Transverse colon (tissue), 4 donors: ENCODE results near the gene SNORC. TPM values are rescaled to one million over a fixed set of nuclear protein-coding genes. Genes with fewer than 3 reads are reported as not detected.

ENCODE experiments used
- DNase-seq: peaks from one replicate; pipeline ENCODE4 v3.0.0-alpha.2; 2019
- H3K27ac ChIP-seq, 4 donors: fragments of 200-600 bp; sonication (generic); 2 replicates each; pipeline ENCODE4 v1.5.1; 2016 to 2018; ENCODE audit warnings: inconsistent platforms in 4 of 4
- H3K27me3 ChIP-seq: fragments of 200-600 bp; sonication (generic); 2 replicates; pipeline ENCODE4 v1.5.1; 2017; ENCODE audit warnings: inconsistent platforms
- H3K36me3 ChIP-seq, 4 donors: fragments of 200-600 bp; sonication (generic); 2 replicates each; pipeline ENCODE4 v1.5.1; 2017 to 2019; ENCODE audit warnings: inconsistent platforms in 4 of 4
- H3K4me1 ChIP-seq, 4 donors: fragments of 200-600 bp; sonication (generic); 2 replicates each; pipeline ENCODE4 v1.5.1; 2017 to 2020; ENCODE audit warnings: inconsistent platforms in 4 of 4
- H3K4me3 ChIP-seq, 4 donors: fragments of 200-600 bp; sonication (generic); 1 replicate in 1 of 4; 2 replicates in 3 of 4; pipeline versions ENCODE4 v1.5.1 to v1.6.1; 2017 to 2019; ENCODE audit warnings: inconsistent platforms in 4 of 4
- H3K9me3 ChIP-seq, 2 donors: fragments of 200-600 bp; sonication (generic); 2 replicates each; pipeline ENCODE4 v1.5.1; 2017 to 2019; ENCODE audit warnings: inconsistent platforms in 2 of 2
- CTCF ChIP-seq, 5 experiments: fragments of 200-600 bp in 3 of 5; fragments of 450-650 bp in 2 of 5; sonication (generic) in 3 of 5; IDR thresholded peaks; 1 replicate in 2 of 5; 2 replicates in 3 of 5; pipeline ENCODE4 v1.5.1; 2016 to 2017; ENCODE audit warnings: antibody characterized with exemption in 5 of 5, inconsistent platforms in 3 of 5, mild to moderate bottlenecking in 2 of 5, moderate library complexity in 1 of 5
- EP300 ChIP-seq: sonication (generic); formaldehyde crosslinking; IDR thresholded peaks from one replicate; pipeline ENCODE4 v1.6.1; 2017; ENCODE audit warnings: antibody characterized with exemption, low read depth
- POLR2A ChIP-seq: fragments of 450-650 bp; IDR thresholded peaks from one replicate; pipeline ENCODE4 v1.6.1; 2016; ENCODE audit warnings: antibody characterized with exemption, mild to moderate bottlenecking, moderate library complexity
- POLR2AphosphoS5 ChIP-seq, 3 donors: sonication (generic); formaldehyde crosslinking; IDR thresholded peaks; one replicate each; pipeline ENCODE4 v1.6.1; 2016; ENCODE audit warnings: antibody characterized with exemption in 3 of 3
- WGBS, 2 donors: methylation state at CpG; one replicate each; pipeline ENCODE4 v1.1.5; 2018; ENCODE audit warnings: low coverage in 1 of 2; 5-methylcytosine and 5-hydroxymethylcytosine counted together
- in situ Hi-C, 4 donors: fragments of 200-750 bp; cut with MboI; loops; one replicate each; pipeline versions ENCODE4 v1.15.0 to v1.15.1; 2017; ENCODE audit warnings: low sequenced_read_pairs in 3 of 4, low pct_ligation_motif_present in 1 of 4, low pct_unique_long_range_greater_than_20kb in 1 of 4
- intact Hi-C: fragments of 100-400 bp; cut with DNase I; formaldehyde crosslinking; loops from one replicate; pipeline ENCODE4 v1.15.1; 2023; ENCODE audit warnings: low total_unique reads
- total RNA-seq, 4 donors: library from RNA; depleted of rRNA; stranded (reverse); fragments of >200 nt; gene quantifications; one replicate each; pipeline ENCODE4 v1.1.0, GENCODE V29; 2016

SNORC gene
- total RNA-seq, 4 donors from 2014 or later, result 13.9 to 45.6 (median 17.2) TPM

GRCh38 chr2:232861353-232861752 is 8.7 kb upstream of the SNORC start:
- H3K27ac ChIP-seq, result no peak overlapping the region
- H3K27me3 ChIP-seq, result no peaks in the 10 kb centered on the region
- H3K4me3 ChIP-seq, result no peak overlapping the region
- peaks cover 0 to 17% (median 8%) of the 10 kb centered on the region in 4 donors for H3K4me1 ChIP-seq
- no peak for DNase-seq
- TF ChIP-seq EP300, result no peak
- no peak for TF ChIP-seq POLR2AphosphoS5 (IDR thresholded peaks at IDR 0.05)
- TF ChIP-seq CTCF (IDR thresholded peaks at IDR 0.05), result no peak
- no peak for TF ChIP-seq POLR2A
- intact Hi-C loops, result no loop called here
- in situ Hi-C loops, result loop anchor here in 3 of 4 donors (25.0 kb wide), 2 partner anchors 176 to 401 kb away; partner anchors contain the start of genes ATG16L1 (in 3 of the 3) and NEU2 (in 1 of the 3)
- peaks cover 0 to 26% (median 12%) of the 10 kb centered on the region in 4 donors for H3K36me3 ChIP-seq
- no peaks in the 10 kb centered on the region for H3K9me3 ChIP-seq
- WGBS, 2 donors, result 99 to 100% methylated on average over 1 to 5 of the region's 5 CpGs

- Histone ChIP-seq H3K36me3 (peaks cover 0 to under 1% (median 0%) of the 10 kb centered on the region in 4 donors), H3K9me3 (no peaks in the 10 kb centered on the region), H3K27ac (no peak overlapping the region), H3K4me1 (peaks cover 0 to 10% (median 6%) of the 10 kb centered on the region in 4 donors), H3K27me3 (no peaks in the 10 kb centered on the region), H3K4me3 (no peak overlapping the region)
- intact Hi-C loops, result no loop called here
- in situ Hi-C loops, result loop anchor here in 3 of 4 donors (25.0 kb wide), 2 partner anchors 173 to 398 kb away; partner anchors contain the start of genes ATG16L1 (in 3 of the 3) and NEU2 (in 1 of the 3)
- TF ChIP-seq EP300 (no peak), POLR2AphosphoS5 (IDR thresholded peaks at IDR 0.05) (no peak), CTCF (IDR thresholded peaks at IDR 0.05) (no peak), POLR2A (no peak)
- 95 to 100% methylated on average over 2 of the region's 2 CpGs for WGBS, 2 donors
- DNase-seq, result no peak
Measured at GRCh38 chr2:232863996-232864395, 6.1 kb upstream of the SNORC start.

DNA sequence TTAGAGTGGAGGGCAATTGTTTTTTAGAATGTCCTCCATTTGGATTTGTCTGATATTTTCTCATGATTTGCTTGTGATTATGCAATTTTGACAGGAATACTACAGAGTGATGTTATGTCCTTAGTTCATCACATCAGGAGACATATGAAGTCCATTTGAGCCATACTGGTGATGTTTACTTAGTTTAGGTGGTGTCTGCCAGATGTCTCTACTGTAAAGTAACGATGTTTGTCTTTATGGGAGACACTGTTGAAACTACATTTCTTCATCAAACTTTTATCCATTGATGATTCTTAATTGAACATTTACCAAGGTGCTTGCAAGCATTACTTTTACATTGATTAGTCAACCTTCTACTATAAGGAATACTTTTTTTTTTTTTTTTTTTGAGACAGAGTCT is 4.9 kb upstream of the SNORC start:
- in situ Hi-C loops, result loop anchor here in 3 of 4 donors (25.0 kb wide), 2 partner anchors 172 to 397 kb away; partner anchors contain the start of genes ATG16L1 (in 3 of the 3) and NEU2 (in 1 of the 3)
- 42 to 66% methylated on average over 1 of the region's 1 CpG for WGBS, 2 donors
- intact Hi-C loops, result no loop called here

GRCh38 chr2:232866104-232866503 is 4.0 kb upstream of the SNORC start:
- no peak for DNase-seq
- intact Hi-C loops, result no loop called here
- 76 to 78% methylated on average over 3 to 4 of the region's 4 CpGs for WGBS, 2 donors
- peak overlapping the region in 2 of 4 donors; percentile 15 to 58 for H3K27ac ChIP-seq
- in situ Hi-C loops, result loop anchor here in 3 of 4 donors (25.0 kb wide), 2 partner anchors 171 to 396 kb away; partner anchors contain the start of genes ATG16L1 (in 3 of the 3) and NEU2 (in 1 of the 3)
- no peaks in the 10 kb centered on the region for H3K27me3 ChIP-seq
- H3K9me3 ChIP-seq, result no peaks in the 10 kb centered on the region
- H3K4me1 ChIP-seq, result peaks cover 0 to 10% (median 6%) of the 10 kb centered on the region in 4 donors
- no peaks in the 10 kb centered on the region for H3K36me3 ChIP-seq
- H3K4me3 ChIP-seq, result no peak overlapping the region
- TF ChIP-seq CTCF (IDR thresholded peaks at IDR 0.05) (no peak), EP300 (no peak), POLR2A (no peak), POLR2AphosphoS5 (IDR thresholded peaks at IDR 0.05) (no peak)

More for the DNA sequence above, 4.9 kb upstream of the SNORC start:
- Histone ChIP-seq H3K36me3 (no peaks in the 10 kb centered on the region), H3K27me3 (no peaks in the 10 kb centered on the region), H3K4me1 (peaks cover 0 to 10% (median 6%) of the 10 kb centered on the region in 4 donors), H3K9me3 (no peaks in the 10 kb centered on the region), H3K4me3 (no peak overlapping the region), H3K27ac (peak overlapping the region in 1 of 4 donors; percentile 5)
- no peak for DNase-seq
- TF ChIP-seq POLR2AphosphoS5 (IDR thresholded peaks at IDR 0.05) (no peak), POLR2A (no peak), EP300 (no peak), CTCF (IDR thresholded peaks at IDR 0.05) (no peak)
